ENCODE results near the gene MCF2L2.

GRCh38 chr3:183129243-183129642 lies 299.2 kb downstream of the MCF2L2 start:
- no peak for TF ChIP-seq TAF1 (IDR thresholded peaks at IDR 0.05; ENCODE audit: low read depth)
- no peak for TF ChIP-seq POLR2AphosphoS5 (IDR thresholded peaks at IDR 0.05)
- no peak for TF ChIP-seq SMC3 (conservative IDR thresholded peaks at IDR 0.05; ENCODE audit: poor library complexity)
- no peak for TF ChIP-seq CTCF (IDR thresholded peaks at IDR 0.05; ENCODE audit: poor library complexity, severe bottlenecking)
- no peak for TF ChIP-seq EZH2 (IDR thresholded peaks at IDR 0.05; ENCODE audit: borderline replicate concordance, insufficient read depth, low read length, poor library complexity, severe bottlenecking)
- TF ChIP-seq REST (IDR thresholded peaks at IDR 0.05; ENCODE audit: borderline replicate concordance): no peak
- no peak for TF ChIP-seq RAD21 (conservative IDR thresholded peaks at IDR 0.05)
- no peak for TF ChIP-seq MXI1 (conservative IDR thresholded peaks at IDR 0.05; ENCODE audit: poor library complexity, severe bottlenecking)
- TF ChIP-seq EP300 (conservative IDR thresholded peaks at IDR 0.05; ENCODE audit: poor library complexity, severe bottlenecking): no peak
